B cell (primary cell): ENCODE data around the gene CTDSP2. TPM values are rescaled to one million over a fixed set of nuclear protein-coding genes. Genes with fewer than 3 reads are reported as not detected.
A peak's percentile ranks its signal among the peaks of the same experiment; 100 is the strongest.

Source experiments
- ATAC-seq: fragments of 200-7000 bp; cut with Tn5 transposase; one replicate; pipeline ENCODE4 v1.10.0; 2021; ENCODE audit warnings: low read depth, mild to moderate bottlenecking, moderate number of reproducible peaks, moderate library complexity
- CTCF ChIA-PET: fragments of 350-600 bp; sonication (Branson Sonifier 250); formaldehyde crosslinking; loops from one replicate; lab custom pipeline; 2021; ENCODE audit warnings: antibody characterized with exemption, inconsistent platforms; lab: Charles Lee
- POLR2A ChIA-PET: fragments of 350-600 bp; sonication (Branson Sonifier 250); formaldehyde crosslinking; loops from one replicate; lab custom pipeline; 2021; ENCODE audit warnings: antibody characterized with exemption; lab: Charles Lee
- DNase-seq: peaks from one replicate; pipeline ENCODE4 v3.0.0; 2013
- H2AFZ ChIP-seq: 2 replicates; pipeline ENCODE4 v1.6.1; 2012; ENCODE audit warnings: mild to moderate bottlenecking, low read depth, low read length; ENCODE audit not compliant: insufficient read depth, poor library complexity, severe bottlenecking
- H3K27ac ChIP-seq, 2 donors: 1 replicate in 1 of 2; 2 replicates in 1 of 2; pipeline ENCODE4 v1.5.1; 2012 to 2013; ENCODE audit warnings: low read length in 2 of 2, mild to moderate bottlenecking in 2 of 2, moderate library complexity in 1 of 2
- H3K27me3 ChIP-seq, 4 experiments: fragments of 200-600 bp in 1 of 4; sonication (generic) in 1 of 4; replicated peaks in 1 of 4; 1 replicate in 2 of 4; 2 replicates in 2 of 4; pipeline versions ENCODE4 v1.6.1 to v1.7.0; 2013 to 2016; ENCODE audit warnings: low read length in 3 of 4, mild to moderate bottlenecking in 2 of 4, mixed read lengths in 1 of 4, moderate library complexity in 1 of 4; ENCODE audit not compliant: insufficient read depth in 4 of 4, control insufficient read depth in 3 of 4; ENCODE audit errors: control extremely low read depth in 1 of 4
- H3K36me3 ChIP-seq, 2 experiments: replicated peaks in 1 of 2; 1 replicate in 1 of 2; 2 replicates in 1 of 2; pipeline versions ENCODE4 v1.6.1 to v1.7.1; 2013; ENCODE audit warnings: low read length in 1 of 2; ENCODE audit not compliant: insufficient read depth in 2 of 2, control insufficient read depth in 1 of 2; ENCODE audit errors: control extremely low read depth in 1 of 2, extremely low read depth in 1 of 2
- H3K4me1 ChIP-seq, 2 donors: fragments of 200-600 bp in 1 of 2; sonication (generic) in 1 of 2; 1 replicate in 1 of 2; 2 replicates in 1 of 2; pipeline versions ENCODE4 v1.5.1 to v1.6.1; 2013 to 2017; ENCODE audit warnings: low read length in 2 of 2; ENCODE audit not compliant: control insufficient read depth in 2 of 2, insufficient read depth in 2 of 2
- H3K4me2 ChIP-seq: replicated peaks from 2 replicates; pipeline ENCODE3; 2012; ENCODE audit warnings: mild to moderate bottlenecking, low read depth, low read length; ENCODE audit not compliant: poor library complexity, severe bottlenecking
- H3K4me3 ChIP-seq, 5 experiments: fragments of 200-600 bp in 1 of 5; sonication (generic) in 1 of 5; 1 replicate in 3 of 5; 2 replicates in 2 of 5; pipeline versions ENCODE4 v1.5.1 to v1.7.0; 2011 to 2016; ENCODE audit warnings: low read length in 4 of 5, mild to moderate bottlenecking in 4 of 5, low read depth in 2 of 5, control low read depth in 1 of 5, moderate library complexity in 1 of 5; ENCODE audit not compliant: insufficient read depth in 1 of 5; ENCODE audit errors: control extremely low read depth in 1 of 5, extremely low read depth in 1 of 5
- H3K79me2 ChIP-seq: fragments of 200-600 bp; sonication (generic); one replicate; pipeline ENCODE4 v1.6.0; 2016; ENCODE audit warnings: low read length; ENCODE audit not compliant: control insufficient read depth, insufficient read depth
- H3K9ac ChIP-seq: fragments of 200-600 bp; sonication (generic); 2 replicates; pipeline ENCODE4 v1.6.1; 2017; ENCODE audit warnings: mild to moderate bottlenecking, low read length, moderate library complexity
- H3K9me3 ChIP-seq, 3 donors: one replicate each; pipeline versions ENCODE4 v1.6.1 to v1.7.1; 2013; ENCODE audit warnings: low read length in 2 of 3; ENCODE audit not compliant: control insufficient read depth in 2 of 3, insufficient read depth in 1 of 3; ENCODE audit errors: control extremely low read depth in 1 of 3
- H4K20me1 ChIP-seq: 2 replicates; pipeline ENCODE4 v1.6.0; 2012; ENCODE audit warnings: mild to moderate bottlenecking, low read length; ENCODE audit not compliant: insufficient read depth, control insufficient read depth, poor library complexity, severe bottlenecking
- H3K27ac Mint-ChIP-seq: one replicate; pipeline ENCODE4 v1.8.0; 2021; ENCODE audit warnings: mixed read lengths
- H3K27me3 Mint-ChIP-seq: one replicate; pipeline ENCODE4 v1.8.0; 2021; ENCODE audit warnings: mixed read lengths
- H3K4me1 Mint-ChIP-seq: one replicate; pipeline ENCODE4 v1.8.0; 2021; ENCODE audit warnings: mixed read lengths
- H3K4me3 Mint-ChIP-seq: one replicate; pipeline ENCODE4 v1.8.0; 2021; ENCODE audit warnings: mixed read lengths
- H3K9me3 Mint-ChIP-seq: one replicate; pipeline ENCODE4 v1.8.0; 2022; ENCODE audit warnings: mixed read lengths; ENCODE audit not compliant: insufficient read depth
- CTCF ChIP-seq: fragments of 200-600 bp; IDR thresholded peaks from one replicate; pipeline ENCODE4 v1.8.0; 2022; ENCODE audit warnings: antibody characterized with exemption, mild to moderate bottlenecking
- EZH2 ChIP-seq: IDR thresholded peaks from 2 replicates; pipeline ENCODE4 v1.6.1; 2012; ENCODE audit warnings: borderline replicate concordance, low read depth, mild to moderate bottlenecking, moderate library complexity, low read length; ENCODE audit not compliant: insufficient read depth, poor library complexity, severe bottlenecking
- WGBS: methylation state at CpG from one replicate; pipeline ENCODE4 v1.1.5; 2013; ENCODE audit warnings: missing lambda C conversion rate; ENCODE audit not compliant: insufficient coverage; 5-methylcytosine and 5-hydroxymethylcytosine counted together
- intact Hi-C: fragments of 100-400 bp; cut with micrococcal nuclease; formaldehyde crosslinking; loops from one replicate; pipeline ENCODE4 v1.10.0; 2022
- polyA plus RNA-seq: library from polyadenylated mRNA; depleted of rRNA; stranded (reverse); fragments of >200 nt; gene quantifications from 2 replicates; pipeline ENCODE4 v1.2.3, GENCODE V29; 2012
- total RNA-seq, 2 donors: library from RNA; stranded (reverse); fragments of 120-200 nt in 1 of 2; gene quantifications; 1 replicate in 1 of 2; 2 replicates in 1 of 2; pipeline versions ENCODE4 v1.2.3 to v1.2.4, GENCODE V29; 2013 to 2022

Gene CTDSP2
- total and polyA plus RNA-seq, 2 donors (not counting 1 experiment from before 2014, with no cell fraction given) = 99.1 to 209 TPM

GRCh38 chr12:57893431-57894353 is 47.2 kb upstream of the CTDSP2 start:
- H3K4me2 ChIP-seq = no peak overlapping the region

More at GRCh38 chr12:57893431-57894353, 47.2 kb upstream of the CTDSP2 start:
- Mint-ChIP-seq H3K27ac (no peak overlapping the region), H3K4me3 (no peak overlapping the region), H3K4me1 (peaks cover 57% of the 10 kb centered on the region), H3K27me3 (no peaks in the 10 kb centered on the region), H3K9me3 (no peaks in the 10 kb centered on the region)
- no peaks in the 10 kb centered on the region for H3K79me2 ChIP-seq
- ATAC-seq = no peak
- intact Hi-C loops = no loop called here
- H3K27ac ChIP-seq = no peak overlapping the region
- peaks cover 0 to 3% (median 0%) of the 10 kb centered on the region in 4 experiments for H3K27me3 ChIP-seq
- H3K9ac ChIP-seq = no peak overlapping the region
- WGBS = 64% methylated on average over 10 of the region's 13 CpGs
- H3K4me3 ChIP-seq = no peak overlapping the region
- DNase-seq = no peak
- peaks cover 43 to 52% of the 10 kb centered on the region in 2 donors for H3K4me1 ChIP-seq
- no peaks in the 10 kb centered on the region for H3K36me3 ChIP-seq
- no peak for TF ChIP-seq EZH2
- TF ChIP-seq CTCF = no peak
- POLR2A ChIA-PET = interaction anchor here (0.5 to 1.6 kb wide), 2 partner anchors 11 to 42 kb away, joined by 3 read pairs; no protein-coding TSS in a partner anchor
- CTCF ChIA-PET = interaction anchor here (0.9 to 7.2 kb wide), 5 partner anchors 12 to 111 kb away, joined by 3 to 54 read pairs (median 4); partner anchors contain the start of gene TSFM
- no peaks in the 10 kb centered on the region for H3K9me3 ChIP-seq
- no peaks in the 10 kb centered on the region for H4K20me1 ChIP-seq
- H2AFZ ChIP-seq = peak overlapping the region; percentile 32
